LNCAP (cell line): ENCODE data around the gene KSR1.

Experiments used
- CTCF ChIP-seq: fragments of 450-650 bp; IDR thresholded peaks from 2 replicates; pipeline ENCODE4 v1.5.1; 2017; ENCODE audit warnings: mild to moderate bottlenecking

Gene KSR1

GRCh38 chr17:27477971-27478684 lies 21.9 kb downstream of the KSR1 start:
- TF ChIP-seq CTCF = no peak

- TF ChIP-seq CTCF = no peak
Observed at GRCh38 chr17:27478901-27479538, 22.8 kb downstream of the KSR1 start.

GRCh38 chr17:27479838-27480237 lies 23.6 kb downstream of the KSR1 start:
- TF ChIP-seq CTCF = no peak

GRCh38 chr17:27480699-27481098 lies 24.5 kb downstream of the KSR1 start:
- TF ChIP-seq CTCF = no peak

- no peak for TF ChIP-seq CTCF
Observed at GRCh38 chr17:27481327-27481726, 25.1 kb downstream of the KSR1 start.

- no peak for TF ChIP-seq CTCF
Observed at GRCh38 chr17:27485125-27485524, 28.9 kb downstream of the KSR1 start.

GRCh38 chr17:27485716-27486495 lies 29.7 kb downstream of the KSR1 start:
- no peak for TF ChIP-seq CTCF
